Mucosa of descending colon (tissue), 3 donors: Measurements from ENCODE around the gene HOXA4. TPM values are rescaled to one million over a fixed set of nuclear protein-coding genes. Genes with fewer than 3 reads are reported as not detected.

Experiments used
- ATAC-seq: fragments of 200-7000 bp; cut with Tn5 transposase; one replicate; pipeline ENCODE4 v1.9.1; 2020; ENCODE audit warnings: mild to moderate bottlenecking, moderate library complexity
- DNase-seq, 3 donors: peaks; one replicate each; pipeline ENCODE4 v3.0.0-alpha.2; 2020
- H3K36me3 ChIP-seq: fragments of 200-600 bp; one replicate; pipeline ENCODE4 v1.8.0; 2021; ENCODE audit warnings: low read depth, mild to moderate bottlenecking
- H3K4me1 ChIP-seq: fragments of 200-600 bp; one replicate; pipeline ENCODE4 v1.8.0; 2021; ENCODE audit warnings: low read depth, mild to moderate bottlenecking
- H3K4me3 ChIP-seq: fragments of 200-600 bp; one replicate; pipeline ENCODE4 v1.8.0; 2021; ENCODE audit warnings: mild to moderate bottlenecking
- H3K9me3 ChIP-seq: fragments of 200-600 bp; one replicate; pipeline ENCODE4 v1.8.0; 2021; ENCODE audit warnings: mild to moderate bottlenecking
- CTCF ChIP-seq: fragments of 200-600 bp; IDR thresholded peaks from one replicate; pipeline ENCODE4 v1.8.0; 2022; ENCODE audit warnings: antibody characterized with exemption, mild to moderate bottlenecking
- intact Hi-C, 2 donors: fragments of 100-400 bp; cut with DNase I in 1 of 2; cut with micrococcal nuclease in 1 of 2; formaldehyde crosslinking; loops; one replicate each; pipeline versions ENCODE4 v1.11.0 to v1.11.1; 2022; cut with DNase I, micrococcal nuclease
- total RNA-seq, 3 donors: library from RNA; stranded (reverse); fragmentation: NEBNext Ultra II Directional in 2 of 3; extraction: Animal tissue kit (Norgen Biotek cat#: 25700) in 2 of 3; gene quantifications; one replicate each; pipeline versions ENCODE4 v1.2.1 to v1.2.4, GENCODE V29; 2021 to 2023
- donor health status: DM: no; HTN: no; CAD: no; lungs with moderate emphysema.
- donor health status: DM: no; HTN: no; CAD: no.
- donor health status: DM: no; HTN: yes; CAD: no.

Gene HOXA4
- total RNA-seq, 3 donors from 2014 or later, result 5.9 to 9.5 (median 8.3) TPM

- no peak overlapping the region for H3K4me3 ChIP-seq
- intact Hi-C loops, result no loop called here
- H3K36me3 ChIP-seq, result no peaks in the 10 kb centered on the region
- no peak for TF ChIP-seq CTCF
- peaks cover 26% of the 10 kb centered on the region for H3K4me1 ChIP-seq
- DNase-seq (peak; percentile 59 to 72 (median 63)), ATAC-seq (peak; percentile 19)
- H3K9me3 ChIP-seq, result no peaks in the 10 kb centered on the region
These were observed 26.9 kb downstream of the HOXA4 start for GRCh38 chr7:27103489-27104226.

DNA sequence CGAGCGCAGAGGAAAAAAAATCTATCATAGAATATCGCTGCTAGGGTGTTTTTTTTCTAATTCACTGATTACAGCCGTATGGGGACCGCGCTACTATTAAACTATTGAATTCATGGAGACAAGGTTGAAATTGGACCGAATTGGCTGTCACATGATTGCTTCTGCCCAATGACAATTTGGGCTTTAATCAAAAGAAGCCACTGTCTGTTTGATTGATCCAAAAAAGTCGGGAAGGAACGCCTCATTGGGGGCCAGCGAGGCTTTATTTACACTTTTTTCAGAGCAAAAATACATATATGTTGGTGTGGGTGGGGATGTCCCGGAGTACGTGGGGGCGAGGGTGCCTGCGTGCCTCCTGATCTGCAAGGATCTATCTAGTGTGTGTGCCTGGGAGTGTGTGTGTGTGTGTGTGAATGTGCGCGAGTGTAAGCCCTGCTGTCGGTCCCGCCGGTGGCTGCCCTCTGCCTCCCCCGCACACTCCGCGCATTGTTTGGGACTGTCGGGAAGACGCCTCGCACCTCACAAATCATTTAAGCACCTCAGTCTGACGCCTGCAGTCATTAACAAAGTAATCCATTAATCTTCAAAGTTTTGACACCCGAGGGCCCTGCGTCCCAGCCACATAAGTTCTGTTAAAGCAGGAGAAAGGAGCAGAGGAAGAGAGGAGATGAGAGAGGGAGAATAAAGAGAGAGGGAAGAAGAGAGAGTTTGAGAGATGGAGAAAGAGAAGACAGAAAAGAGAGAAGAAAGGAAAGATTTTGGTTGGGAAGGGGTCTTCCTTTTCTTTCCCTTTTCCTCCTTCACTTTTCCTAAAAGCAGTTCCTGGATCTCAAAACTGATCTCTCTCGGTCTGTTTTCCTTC lies 27.7 kb downstream of the HOXA4 start, which contains the start of gene HOXA2:
Gene HOXA2, minus strand, starts transcription at position 103 of the 862 bp plus-strand sequence. CDS start 183 bp downstream, outside the sequence.
- Histone ChIP-seq H3K36me3 (no peaks in the 10 kb centered on the region), H3K9me3 (no peaks in the 10 kb centered on the region), H3K4me1 (peaks cover 21% of the 10 kb centered on the region), H3K4me3 (no peak within 1 kb of the TSS)
- TF ChIP-seq CTCF, result no peak
- DNase-seq (peak; percentile 62 to 77 (median 74)), ATAC-seq (peak; percentile 37)
- intact Hi-C loops, result no loop called here

- Histone ChIP-seq H3K36me3 (no peaks in the 10 kb centered on the region), H3K9me3 (no peaks in the 10 kb centered on the region), H3K4me3 (no peak overlapping the region), H3K4me1 (peaks cover 24% of the 10 kb centered on the region)
- ATAC-seq (no peak), DNase-seq (peak in 2 of 3 donors; percentile 51 to 68)
- no peak for TF ChIP-seq CTCF
- intact Hi-C loops, result no loop called here
These were observed 28.5 kb downstream of the HOXA4 start for GRCh38 chr7:27101957-27102580.

GRCh38 chr7:27101171-27101956 lies 29.2 kb downstream of the HOXA4 start:
- peak in 2 of 3 donors; percentile 53 to 62 for DNase-seq
- intact Hi-C loops, result no loop called here
- peaks cover 19% of the 10 kb centered on the region for H3K4me1 ChIP-seq

More at GRCh38 chr7:27101171-27101956, 29.2 kb downstream of the HOXA4 start:
- Histone ChIP-seq H3K4me3 (no peak overlapping the region), H3K36me3 (no peaks in the 10 kb centered on the region), H3K9me3 (no peaks in the 10 kb centered on the region)
- no peak for TF ChIP-seq CTCF
- ATAC-seq, result no peak
